Measurements from ENCODE around the gene HAND1.

The HAND1 gene

GRCh38 chr5:154479944-154480750 lies 2.1 kb upstream of the HAND1 start:
- Histone ChIP-seq H3K9me3 (ENCODE audit: insufficient read depth, low read length) (no peaks in the 10 kb centered on the region), H3F3A (ENCODE audit: insufficient read depth) (no peaks in the 10 kb centered on the region), H3K9me2 (replicated peaks; ENCODE audit: insufficient read depth, low read length) (no peaks in the 10 kb centered on the region), H4K20me1 (ENCODE audit: low read depth, low read length) (no peaks in the 10 kb centered on the region), H2AFZ (ENCODE audit: low read depth, low read length, severe bottlenecking) (no peak overlapping the region), H3K36me3 (ENCODE audit: low read length) (no peaks in the 10 kb centered on the region), H3K79me2 (ENCODE audit: insufficient read depth, low read length) (no peaks in the 10 kb centered on the region), H3K4me3 (ENCODE audit: insufficient read depth, low read length, poor library complexity, severe bottlenecking) (no peak overlapping the region), H3K9ac (ENCODE audit: low read length) (no peak overlapping the region), H3K27me3 (ENCODE audit: low read length) (no peaks in the 10 kb centered on the region), H3K4me2 (ENCODE audit: low read depth, low read length, poor library complexity, severe bottlenecking) (no peak overlapping the region), H3K27ac (ENCODE audit: low read depth, low read length) (no peak overlapping the region)
- TF ChIP-seq CTCF (IDR thresholded peaks at IDR 0.05; ENCODE audit: insufficient read depth, low read length, poor library complexity, severe bottlenecking) (no peak), EZH2phosphoT487 (conservative IDR thresholded peaks at IDR 0.05; ENCODE audit: low read length) (no peak)

GRCh38 chr5:154479160-154479943 lies 1.3 kb upstream of the HAND1 start:
- Histone ChIP-seq H2AFZ (ENCODE audit: low read depth, low read length, severe bottlenecking) (no peak overlapping the region), H3K9me2 (replicated peaks; ENCODE audit: insufficient read depth, low read length) (no peaks in the 10 kb centered on the region), H3K79me2 (ENCODE audit: insufficient read depth, low read length) (no peaks in the 10 kb centered on the region), H3K4me3 (ENCODE audit: insufficient read depth, low read length, poor library complexity, severe bottlenecking) (no peak overlapping the region), H3K9ac (ENCODE audit: low read length) (no peak overlapping the region), H4K20me1 (ENCODE audit: low read depth, low read length) (no peaks in the 10 kb centered on the region), H3K9me3 (ENCODE audit: insufficient read depth, low read length) (no peaks in the 10 kb centered on the region), H3K36me3 (ENCODE audit: low read length) (no peaks in the 10 kb centered on the region), H3K27ac (ENCODE audit: low read depth, low read length) (no peak overlapping the region), H3K4me2 (ENCODE audit: low read depth, low read length, poor library complexity, severe bottlenecking) (no peak overlapping the region), H3K27me3 (ENCODE audit: low read length) (no peaks in the 10 kb centered on the region), H3F3A (ENCODE audit: insufficient read depth) (no peaks in the 10 kb centered on the region)
- no peak for TF ChIP-seq CTCF (IDR thresholded peaks at IDR 0.05; ENCODE audit: insufficient read depth, low read length, poor library complexity, severe bottlenecking)
- no peak for TF ChIP-seq EZH2phosphoT487 (conservative IDR thresholded peaks at IDR 0.05; ENCODE audit: low read length)

GRCh38 chr5:154478752-154479159 lies 729 bp upstream of the HAND1 start:
- Histone ChIP-seq H3K9ac (ENCODE audit: low read length) (no peak overlapping the region), H3K9me2 (replicated peaks; ENCODE audit: insufficient read depth, low read length) (no peaks in the 10 kb centered on the region), H3K36me3 (ENCODE audit: low read length) (no peaks in the 10 kb centered on the region), H2AFZ (ENCODE audit: low read depth, low read length, severe bottlenecking) (no peak overlapping the region), H3K27ac (ENCODE audit: low read depth, low read length) (no peak overlapping the region), H3K79me2 (ENCODE audit: insufficient read depth, low read length) (no peaks in the 10 kb centered on the region), H3F3A (ENCODE audit: insufficient read depth) (no peaks in the 10 kb centered on the region), H3K27me3 (ENCODE audit: low read length) (no peaks in the 10 kb centered on the region), H4K20me1 (ENCODE audit: low read depth, low read length) (no peaks in the 10 kb centered on the region), H3K9me3 (ENCODE audit: insufficient read depth, low read length) (no peaks in the 10 kb centered on the region), H3K4me3 (ENCODE audit: insufficient read depth, low read length, poor library complexity, severe bottlenecking) (no peak overlapping the region), H3K4me2 (ENCODE audit: low read depth, low read length, poor library complexity, severe bottlenecking) (no peak overlapping the region)
- TF ChIP-seq EZH2phosphoT487 (conservative IDR thresholded peaks at IDR 0.05; ENCODE audit: low read length) (no peak), CTCF (IDR thresholded peaks at IDR 0.05; ENCODE audit: insufficient read depth, low read length, poor library complexity, severe bottlenecking) (no peak)
